CD8-positive, alpha-beta memory T cell (primary cell): ENCODE measurements around the gene PHLPP2. TPM values are rescaled to one million over a fixed set of nuclear protein-coding genes. Genes with fewer than 3 reads are reported as not detected.

Experiments
- CTCF ChIA-PET: fragments of 350-600 bp; sonication (Branson Sonifier 250); formaldehyde crosslinking; loops from one replicate; lab custom pipeline; 2021; ENCODE audit warnings: antibody characterized with exemption; lab: Charles Lee
- POLR2A ChIA-PET: fragments of 350-600 bp; sonication (Branson Sonifier 250); formaldehyde crosslinking; loops from one replicate; lab custom pipeline; 2021; ENCODE audit warnings: antibody characterized with exemption; lab: Charles Lee
- DNase-seq, 5 donors: peaks; one replicate each; pipeline versions ENCODE4 v3.0.0 to v3.0.0-alpha.2; 2020 to 2022; ENCODE audit warnings: mixed read lengths in 1 of 5
- H3K27ac ChIP-seq: one replicate; pipeline ENCODE4 v1.7.0; 2013; ENCODE audit warnings: low read depth, mild to moderate bottlenecking, low read length, moderate library complexity
- H3K27me3 ChIP-seq: 2 replicates; pipeline ENCODE4 v1.7.0; 2013; ENCODE audit warnings: low read length, mild to moderate bottlenecking; ENCODE audit not compliant: insufficient read depth, poor library complexity, severe bottlenecking
- H3K36me3 ChIP-seq: 2 replicates; pipeline ENCODE4 v1.7.0; 2013; ENCODE audit warnings: mild to moderate bottlenecking, low read length, moderate library complexity; ENCODE audit not compliant: insufficient read depth
- H3K4me1 ChIP-seq: 2 replicates; pipeline ENCODE4 v1.7.0; 2013; ENCODE audit warnings: mild to moderate bottlenecking, low read length, moderate library complexity; ENCODE audit not compliant: insufficient read depth
- H3K4me3 ChIP-seq: 2 replicates; pipeline ENCODE4 v1.7.0; 2013; ENCODE audit warnings: mild to moderate bottlenecking, low read length
- H3K9me3 ChIP-seq: 2 replicates; pipeline ENCODE4 v1.7.0; 2013; ENCODE audit warnings: mild to moderate bottlenecking, low read length
- H3K27ac Mint-ChIP-seq, 8 donors: one replicate each; pipeline ENCODE4 v1.8.0; 2020 to 2021; ENCODE audit warnings: mixed read lengths in 8 of 8, mild to moderate bottlenecking in 6 of 8, inconsistent platforms in 3 of 8, moderate library complexity in 3 of 8
- H3K27me3 Mint-ChIP-seq, 2 donors: one replicate each; pipeline ENCODE4 v1.8.0; 2020 to 2021; ENCODE audit warnings: mixed read lengths in 2 of 2, mild to moderate bottlenecking in 1 of 2, moderate library complexity in 1 of 2
- H3K36me3 Mint-ChIP-seq, 3 donors: one replicate each; pipeline ENCODE4 v1.8.0; 2020 to 2021; ENCODE audit warnings: mixed read lengths in 3 of 3, inconsistent platforms in 1 of 3, mild to moderate bottlenecking in 1 of 3
- H3K4me1 Mint-ChIP-seq, 3 donors: one replicate each; pipeline ENCODE4 v1.8.0; 2020 to 2021; ENCODE audit warnings: mixed read lengths in 3 of 3, inconsistent platforms in 1 of 3, mild to moderate bottlenecking in 1 of 3
- H3K4me3 Mint-ChIP-seq, 7 donors: one replicate each; pipeline ENCODE4 v1.8.0; 2020 to 2021; ENCODE audit warnings: mixed read lengths in 7 of 7, mild to moderate bottlenecking in 6 of 7, moderate library complexity in 4 of 7, inconsistent platforms in 2 of 7
- H3K9me3 Mint-ChIP-seq, 5 donors: one replicate each; pipeline ENCODE4 v1.8.0; 2020 to 2022; ENCODE audit warnings: mixed read lengths in 5 of 5, mild to moderate bottlenecking in 3 of 5, moderate library complexity in 2 of 5, inconsistent platforms in 1 of 5
- polyA plus RNA-seq: library from polyadenylated mRNA; unstranded; fragments of 300-500 nt; fragmentation: Illumina TruSeq; gene quantifications from one replicate; pipeline ENCODE4 v1.2.3, GENCODE V29; 2021
- total RNA-seq, 2 experiments: library from RNA; stranded (reverse); gene quantifications; one replicate each; pipeline ENCODE4 v1.2.3, GENCODE V29; 2021

Gene PHLPP2
- total and polyA plus RNA-seq, 3 experiments from 2014 or later, result 1.7 to 14.4 (median 14.3) TPM

GRCh38 chr16:71758293-71758760 lies 33.8 kb upstream of the PHLPP2 start:
- Mint-ChIP-seq H3K27ac (no peak overlapping the region), H3K4me1 (no peaks in the 10 kb centered on the region), H3K9me3 (no peaks in the 10 kb centered on the region), H3K27me3 (peaks cover 0 to 4% of the 10 kb centered on the region in 2 donors), H3K4me3 (no peak overlapping the region), H3K36me3 (peaks cover 5 to 87% (median 21%) of the 10 kb centered on the region in 3 donors)
- no peak overlapping the region for H3K4me3 ChIP-seq
- H3K27ac ChIP-seq, result no peak overlapping the region
- CTCF ChIA-PET, result interaction anchor here (1.4 kb wide), 1 partner anchor 13 kb away, joined by 3 read pairs; no protein-coding TSS in a partner anchor
- peaks cover 61% of the 10 kb centered on the region for H3K36me3 ChIP-seq
- H3K9me3 ChIP-seq, result no peaks in the 10 kb centered on the region
- H3K27me3 ChIP-seq, result no peaks in the 10 kb centered on the region
- no peak for DNase-seq
- no peaks in the 10 kb centered on the region for H3K4me1 ChIP-seq
- POLR2A ChIA-PET, result no interaction called here

DNA sequence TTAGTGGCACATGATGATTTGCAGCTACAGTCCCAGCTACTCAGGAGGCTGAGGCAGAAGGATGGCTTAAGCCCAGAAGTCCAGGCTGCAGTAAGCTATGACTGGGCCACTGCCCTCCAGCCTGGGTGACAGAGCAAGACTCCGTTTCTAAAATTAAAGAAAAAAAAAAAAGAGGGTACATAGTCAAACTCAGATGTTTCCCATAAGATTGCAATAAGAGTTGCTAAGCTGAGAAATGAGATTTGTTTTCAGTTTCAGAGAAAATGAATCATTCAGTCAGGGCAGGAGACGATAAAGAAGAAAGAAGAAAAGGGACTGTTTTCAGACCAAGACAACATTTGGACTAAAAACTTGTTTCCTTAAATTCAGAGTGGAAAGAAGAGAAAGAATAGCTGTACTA lies 30.2 kb upstream of the PHLPP2 start:
- H3K4me3 Mint-ChIP-seq, result no peak overlapping the region
- H3K27ac Mint-ChIP-seq, result peak overlapping the region in 3 of 8 donors; percentile 21 to 61 (median 23)
- CTCF ChIA-PET, result no interaction called here
- H3K27me3 Mint-ChIP-seq, result peaks cover 0 to 2% of the 10 kb centered on the region in 2 donors
- Histone ChIP-seq H3K4me1 (no peaks in the 10 kb centered on the region), H3K36me3 (peaks cover 42% of the 10 kb centered on the region), H3K9me3 (no peaks in the 10 kb centered on the region), H3K4me3 (no peak overlapping the region), H3K27me3 (no peaks in the 10 kb centered on the region), H3K27ac (no peak overlapping the region)
- H3K36me3 Mint-ChIP-seq, result peaks cover 11 to 82% (median 29%) of the 10 kb centered on the region in 3 donors
- no peaks in the 10 kb centered on the region for H3K9me3 Mint-ChIP-seq
- H3K4me1 Mint-ChIP-seq, result peaks cover 0 to 4% (median 0%) of the 10 kb centered on the region in 3 donors
- no peak for DNase-seq
- POLR2A ChIA-PET, result interaction anchor here (0.7 kb wide), 1 partner anchor 143 kb away, joined by 3 read pairs; no protein-coding TSS in a partner anchor

- peaks cover 0 to 2% of the 10 kb centered on the region in 2 donors for H3K27me3 Mint-ChIP-seq
- H3K27ac ChIP-seq, result no peak overlapping the region
- no peak for DNase-seq
- H3K36me3 ChIP-seq, result peaks cover 42% of the 10 kb centered on the region
- peaks cover 0 to 5% (median 0%) of the 10 kb centered on the region in 3 donors for H3K4me1 Mint-ChIP-seq
- ChIA-PET POLR2A (no interaction called here), CTCF (no interaction called here)
- no peaks in the 10 kb centered on the region for H3K9me3 ChIP-seq
- peaks cover 11 to 85% (median 30%) of the 10 kb centered on the region in 3 donors for H3K36me3 Mint-ChIP-seq
- H3K27me3 ChIP-seq, result no peaks in the 10 kb centered on the region
- H3K9me3 Mint-ChIP-seq, result no peaks in the 10 kb centered on the region
- H3K4me3 ChIP-seq, result no peak overlapping the region
- no peaks in the 10 kb centered on the region for H3K4me1 ChIP-seq
- H3K27ac Mint-ChIP-seq, result peak overlapping the region in 4 of 8 donors; percentile 18 to 91 (median 74)
- no peak overlapping the region for H3K4me3 Mint-ChIP-seq
These were observed 29.6 kb upstream of the PHLPP2 start for GRCh38 chr16:71754108-71754507.

- ChIA-PET POLR2A (no interaction called here), CTCF (no interaction called here)
- H3K4me3 Mint-ChIP-seq, result no peak overlapping the region
These were observed 23.7 kb upstream of the PHLPP2 start for GRCh38 chr16:71748226-71748625.

DNA sequence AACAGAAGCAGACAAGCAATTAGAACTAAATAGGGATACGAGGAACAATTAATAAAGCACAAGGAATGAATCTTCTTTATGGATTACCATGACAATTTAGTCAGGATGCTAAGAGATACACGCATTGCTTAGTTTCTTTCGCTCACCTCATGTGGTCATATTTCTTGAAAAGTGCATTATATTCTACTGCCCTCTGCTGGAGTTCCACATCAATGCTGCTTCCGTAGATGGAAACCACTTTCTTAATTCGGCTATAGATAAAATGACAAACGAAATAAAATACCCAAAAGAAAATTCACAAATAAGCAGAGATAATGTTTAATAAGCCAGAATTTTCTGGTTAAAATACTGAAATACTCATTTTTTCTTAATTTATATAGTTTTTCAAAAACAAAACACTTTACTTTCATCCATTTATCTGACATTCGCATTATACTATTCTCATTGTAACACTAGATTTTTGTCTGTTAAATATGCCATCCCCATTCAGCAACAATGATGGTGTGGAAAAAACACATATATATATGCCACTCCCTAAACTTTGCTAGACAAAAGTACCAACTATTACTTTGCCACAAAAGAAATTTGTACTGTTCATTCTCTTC lies 22.0 kb upstream of the PHLPP2 start:
- peaks cover 14% of the 10 kb centered on the region for H3K36me3 ChIP-seq
- ChIA-PET POLR2A (no interaction called here), CTCF (no interaction called here)
- Mint-ChIP-seq H3K27me3 (no peaks in the 10 kb centered on the region), H3K4me3 (no peak overlapping the region), H3K4me1 (peaks cover 0 to 10% (median 3%) of the 10 kb centered on the region in 3 donors), H3K36me3 (peaks cover 20 to 77% (median 31%) of the 10 kb centered on the region in 3 donors), H3K27ac (peak overlapping the region in 2 of 8 donors; percentile 21 to 29), H3K9me3 (no peaks in the 10 kb centered on the region)
- H3K4me3 ChIP-seq, result no peak overlapping the region
- H3K27ac ChIP-seq, result no peak overlapping the region
- H3K4me1 ChIP-seq, result no peaks in the 10 kb centered on the region
- no peaks in the 10 kb centered on the region for H3K9me3 ChIP-seq
- no peaks in the 10 kb centered on the region for H3K27me3 ChIP-seq
- DNase-seq, result peak in 2 of 5 donors; percentile 36 to 43

More at GRCh38 chr16:71748226-71748625, 23.7 kb upstream of the PHLPP2 start:
- peaks cover 16% of the 10 kb centered on the region for H3K36me3 ChIP-seq
- H3K4me1 ChIP-seq, result no peaks in the 10 kb centered on the region
- no peaks in the 10 kb centered on the region for H3K27me3 ChIP-seq
- H3K4me3 ChIP-seq, result no peak overlapping the region
- peak overlapping the region in 3 of 8 donors; percentile 41 to 57 (median 50) for H3K27ac Mint-ChIP-seq
- H3K9me3 Mint-ChIP-seq, result no peaks in the 10 kb centered on the region
- no peak overlapping the region for H3K27ac ChIP-seq
- DNase-seq, result no peak
- H3K4me1 Mint-ChIP-seq, result peaks cover 0 to 10% (median 3%) of the 10 kb centered on the region in 3 donors
- peaks cover 20 to 78% (median 28%) of the 10 kb centered on the region in 3 donors for H3K36me3 Mint-ChIP-seq
- no peaks in the 10 kb centered on the region for H3K9me3 ChIP-seq
- no peaks in the 10 kb centered on the region for H3K27me3 Mint-ChIP-seq

- H3K9me3 Mint-ChIP-seq, result no peaks in the 10 kb centered on the region
- Histone ChIP-seq H3K27ac (no peak overlapping the region), H3K36me3 (peaks cover 33% of the 10 kb centered on the region), H3K4me3 (no peak overlapping the region), H3K27me3 (no peaks in the 10 kb centered on the region), H3K4me1 (no peaks in the 10 kb centered on the region), H3K9me3 (no peaks in the 10 kb centered on the region)
- DNase-seq, result no peak
- no peaks in the 10 kb centered on the region for H3K4me1 Mint-ChIP-seq
- H3K27me3 Mint-ChIP-seq, result no peaks in the 10 kb centered on the region
- no peak overlapping the region for H3K4me3 Mint-ChIP-seq
- ChIA-PET POLR2A (no interaction called here), CTCF (no interaction called here)
- H3K36me3 Mint-ChIP-seq, result peaks cover 16 to 79% (median 19%) of the 10 kb centered on the region in 3 donors
- H3K27ac Mint-ChIP-seq, result peak overlapping the region in 1 of 8 donors; percentile 17
These were observed 14.4 kb upstream of the PHLPP2 start for GRCh38 chr16:71738855-71739254.

- no peaks in the 10 kb centered on the region for H3K27me3 ChIP-seq
- ChIA-PET CTCF (interaction anchor here (1.1 kb wide), 1 partner anchor 11 kb away, joined by 4 read pairs; no protein-coding TSS in a partner anchor), POLR2A (no interaction called here)
- no peak for DNase-seq
- Mint-ChIP-seq H3K27ac (no peak overlapping the region), H3K9me3 (no peaks in the 10 kb centered on the region), H3K27me3 (no peaks in the 10 kb centered on the region), H3K4me1 (no peaks in the 10 kb centered on the region), H3K4me3 (no peak overlapping the region), H3K36me3 (peaks cover 17 to 85% (median 25%) of the 10 kb centered on the region in 3 donors)
- H3K4me3 ChIP-seq, result no peak overlapping the region
- no peak overlapping the region for H3K27ac ChIP-seq
- H3K4me1 ChIP-seq, result no peaks in the 10 kb centered on the region
- H3K9me3 ChIP-seq, result no peaks in the 10 kb centered on the region
- peaks cover 43% of the 10 kb centered on the region for H3K36me3 ChIP-seq
These were observed 13.0 kb upstream of the PHLPP2 start for GRCh38 chr16:71737501-71737900.

GRCh38 chr16:71734511-71734910 lies 10.0 kb upstream of the PHLPP2 start:
- Mint-ChIP-seq H3K36me3 (peaks cover 20 to 92% (median 29%) of the 10 kb centered on the region in 3 donors), H3K9me3 (no peaks in the 10 kb centered on the region), H3K4me1 (no peaks in the 10 kb centered on the region), H3K27me3 (no peaks in the 10 kb centered on the region), H3K27ac (peak overlapping the region in 1 of 8 donors; percentile 12), H3K4me3 (no peak overlapping the region)
- no peaks in the 10 kb centered on the region for H3K4me1 ChIP-seq
- no peak overlapping the region for H3K4me3 ChIP-seq
- POLR2A ChIA-PET, result no interaction called here
- no peak for DNase-seq
- no peaks in the 10 kb centered on the region for H3K27me3 ChIP-seq
- CTCF ChIA-PET, result no interaction called here
- no peaks in the 10 kb centered on the region for H3K9me3 ChIP-seq
- H3K36me3 ChIP-seq, result peaks cover 47% of the 10 kb centered on the region
- H3K27ac ChIP-seq, result no peak overlapping the region
